HCT116 (cell line): ENCODE data around the gene NOTCH4.

ENCODE experiments used
- ATF3 ChIP-seq: IDR thresholded peaks from 2 replicates; pipeline ENCODE4 v1.6.1; 2012
- CEBPB ChIP-seq: IDR thresholded peaks from 2 replicates; pipeline ENCODE4 v1.6.1; 2012; ENCODE audit warnings: low read depth
- CTCF ChIP-seq, 3 experiments: fragments of 200-600 bp in 1 of 3; sonication (generic) in 1 of 3; IDR thresholded peaks in 2 of 3; conservative IDR thresholded peaks in 1 of 3; 2 replicates each; pipeline ENCODE4 v1.5.1; 2012 to 2017; ENCODE audit warnings: low read depth in 2 of 3, low read length in 2 of 3, antibody characterized with exemption in 1 of 3, borderline replicate concordance in 1 of 3, control low read depth in 1 of 3, mild to moderate bottlenecking in 1 of 3, mixed read lengths in 1 of 3, mixed run types in 1 of 3, moderate library complexity in 1 of 3; ENCODE audit not compliant: insufficient read depth in 1 of 3
- EGR1 ChIP-seq: IDR thresholded peaks from 2 replicates; pipeline ENCODE4 v1.6.1; 2012; ENCODE audit warnings: low read depth
- POLR2A ChIP-seq: IDR thresholded peaks from 2 replicates; pipeline ENCODE4 v1.7.0; 2011; ENCODE audit warnings: borderline replicate concordance; ENCODE audit not compliant: insufficient read depth, insufficient read length; ENCODE audit errors: extremely low read depth
- POLR2AphosphoS5 ChIP-seq: IDR thresholded peaks from 2 replicates; pipeline ENCODE4 v1.6.1; 2011; ENCODE audit warnings: mild to moderate bottlenecking, low read depth, low read length, moderate library complexity
- SP1 ChIP-seq: IDR thresholded peaks from 2 replicates; pipeline ENCODE4 v1.6.1; 2012; ENCODE audit warnings: low read depth
- YY1 ChIP-seq: IDR thresholded peaks from 2 replicates; pipeline ENCODE4 v1.6.1; 2011; ENCODE audit warnings: low read length, low read depth, moderate library complexity, mild to moderate bottlenecking; ENCODE audit not compliant: insufficient replicate concordance; ENCODE audit errors: extremely low read depth
- ZFX ChIP-seq: fragments of 450-650 bp; IDR thresholded peaks from 2 replicates; pipeline ENCODE4 v1.6.1; 2017
- ZNF274 ChIP-seq: fragments of 200-500 bp; sonication (Bioruptor generic); IDR thresholded peaks from 2 replicates; pipeline ENCODE4 v1.6.1; 2014; ENCODE audit warnings: mild to moderate bottlenecking, low read depth, low read length, inconsistent platforms
- TF ChIP-seq, protein P1 (sequence below): IDR thresholded peaks from 2 replicates; pipeline ENCODE4 v1.6.1; 2011; ENCODE audit warnings: mild to moderate bottlenecking, low read length, moderate library complexity; ENCODE audit not compliant: insufficient replicate concordance; ENCODE audit errors: extremely low read depth
- TF ChIP-seq, protein P2 (sequence below): IDR thresholded peaks from 2 replicates; pipeline ENCODE4 v1.6.1; 2012; ENCODE audit warnings: low read depth

DNA sequence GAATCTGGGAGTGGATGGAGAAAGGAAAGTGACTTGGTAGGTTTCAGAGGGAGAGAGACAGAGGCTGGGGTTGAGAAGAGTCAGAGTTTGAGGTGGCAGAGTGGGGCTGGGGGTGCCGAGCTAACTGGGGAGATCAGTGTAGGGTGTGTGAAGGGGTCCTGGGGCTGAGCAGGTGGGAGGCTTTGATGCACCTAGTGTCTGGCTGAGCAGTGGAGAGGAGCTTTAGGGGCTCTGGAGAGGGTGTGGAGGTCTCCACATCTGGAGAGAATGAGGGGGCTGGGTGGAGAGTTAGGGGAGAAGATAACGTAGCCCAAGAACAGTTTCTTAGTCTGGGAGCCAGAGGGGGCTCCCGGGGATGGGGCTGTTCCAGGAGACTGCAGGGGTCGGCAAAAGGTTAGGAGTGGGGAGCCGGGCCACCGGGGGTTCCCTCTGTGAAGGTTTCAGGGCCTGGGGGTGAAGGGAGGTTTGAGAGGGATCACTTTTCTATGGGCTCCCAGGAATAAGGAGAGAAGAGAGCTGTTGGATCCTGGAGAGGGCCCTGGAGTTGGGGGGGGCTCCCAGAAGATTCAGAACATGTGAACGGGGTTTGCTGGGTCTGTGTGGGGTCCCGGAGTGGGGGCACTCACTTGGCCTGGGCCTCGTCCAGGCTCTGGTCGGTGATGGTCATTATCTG, 34.7 kb downstream of the NOTCH4 start:
- TF ChIP-seq CTCF (IDR thresholded peaks at IDR 0.05 in 2 of 3, conservative IDR thresholded peaks at IDR 0.05 in 1 of 3; ENCODE audit: borderline replicate concordance in 1 of 3, insufficient read depth in 1 of 3, low read depth in 2 of 3, low read length in 2 of 3), result no peak
- no peak for TF ChIP-seq YY1
- peak; percentile 37 for TF ChIP-seq POLR2AphosphoS5
- no peak for TF ChIP-seq CEBPB
- no peak for TF ChIP-seq EGR1
- TF ChIP-seq ATF3, result no peak
- no peak for TF ChIP-seq ZNF274
- no peak for TF ChIP-seq SP1
- TF ChIP-seq POLR2A, result peak; percentile 19
- TF ChIP-seq, protein P1, sequence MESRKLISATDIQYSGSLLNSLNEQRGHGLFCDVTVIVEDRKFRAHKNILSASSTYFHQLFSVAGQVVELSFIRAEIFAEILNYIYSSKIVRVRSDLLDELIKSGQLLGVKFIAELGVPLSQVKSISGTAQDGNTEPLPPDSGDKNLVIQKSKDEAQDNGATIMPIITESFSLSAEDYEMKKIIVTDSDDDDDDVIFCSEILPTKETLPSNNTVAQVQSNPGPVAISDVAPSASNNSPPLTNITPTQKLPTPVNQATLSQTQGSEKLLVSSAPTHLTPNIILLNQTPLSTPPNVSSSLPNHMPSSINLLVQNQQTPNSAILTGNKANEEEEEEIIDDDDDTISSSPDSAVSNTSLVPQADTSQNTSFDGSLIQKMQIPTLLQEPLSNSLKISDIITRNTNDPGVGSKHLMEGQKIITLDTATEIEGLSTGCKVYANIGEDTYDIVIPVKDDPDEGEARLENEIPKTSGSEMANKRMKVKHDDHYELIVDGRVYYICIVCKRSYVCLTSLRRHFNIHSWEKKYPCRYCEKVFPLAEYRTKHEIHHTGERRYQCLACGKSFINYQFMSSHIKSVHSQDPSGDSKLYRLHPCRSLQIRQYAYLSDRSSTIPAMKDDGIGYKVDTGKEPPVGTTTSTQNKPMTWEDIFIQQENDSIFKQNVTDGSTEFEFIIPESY, result no peak
- TF ChIP-seq ZFX, result no peak
- TF ChIP-seq, protein P2, sequence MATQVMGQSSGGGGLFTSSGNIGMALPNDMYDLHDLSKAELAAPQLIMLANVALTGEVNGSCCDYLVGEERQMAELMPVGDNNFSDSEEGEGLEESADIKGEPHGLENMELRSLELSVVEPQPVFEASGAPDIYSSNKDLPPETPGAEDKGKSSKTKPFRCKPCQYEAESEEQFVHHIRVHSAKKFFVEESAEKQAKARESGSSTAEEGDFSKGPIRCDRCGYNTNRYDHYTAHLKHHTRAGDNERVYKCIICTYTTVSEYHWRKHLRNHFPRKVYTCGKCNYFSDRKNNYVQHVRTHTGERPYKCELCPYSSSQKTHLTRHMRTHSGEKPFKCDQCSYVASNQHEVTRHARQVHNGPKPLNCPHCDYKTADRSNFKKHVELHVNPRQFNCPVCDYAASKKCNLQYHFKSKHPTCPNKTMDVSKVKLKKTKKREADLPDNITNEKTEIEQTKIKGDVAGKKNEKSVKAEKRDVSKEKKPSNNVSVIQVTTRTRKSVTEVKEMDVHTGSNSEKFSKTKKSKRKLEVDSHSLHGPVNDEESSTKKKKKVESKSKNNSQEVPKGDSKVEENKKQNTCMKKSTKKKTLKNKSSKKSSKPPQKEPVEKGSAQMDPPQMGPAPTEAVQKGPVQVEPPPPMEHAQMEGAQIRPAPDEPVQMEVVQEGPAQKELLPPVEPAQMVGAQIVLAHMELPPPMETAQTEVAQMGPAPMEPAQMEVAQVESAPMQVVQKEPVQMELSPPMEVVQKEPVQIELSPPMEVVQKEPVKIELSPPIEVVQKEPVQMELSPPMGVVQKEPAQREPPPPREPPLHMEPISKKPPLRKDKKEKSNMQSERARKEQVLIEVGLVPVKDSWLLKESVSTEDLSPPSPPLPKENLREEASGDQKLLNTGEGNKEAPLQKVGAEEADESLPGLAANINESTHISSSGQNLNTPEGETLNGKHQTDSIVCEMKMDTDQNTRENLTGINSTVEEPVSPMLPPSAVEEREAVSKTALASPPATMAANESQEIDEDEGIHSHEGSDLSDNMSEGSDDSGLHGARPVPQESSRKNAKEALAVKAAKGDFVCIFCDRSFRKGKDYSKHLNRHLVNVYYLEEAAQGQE, result no peak
